HG02571 (cell line): ENCODE measurements around the gene COL19A1.
"Not testable (repeated sequence)": the region's sequence is repeated elsewhere in the genome, so short reads cannot be mapped to it uniquely, and the experiment has no call there.

ENCODE experiments used
- ATAC-seq: cut with Tn5 transposase; IDR thresholded peaks from one replicate; pipeline ENCODE4 v1.9.1; 2021; ENCODE audit warnings: mild to moderate bottlenecking, moderate library complexity; ENCODE audit not compliant: unreplicated experiment

COL19A1 gene

GRCh38 chr6:69894578-69895347 lies 28.4 kb downstream of the COL19A1 start:
- ATAC-seq, result no peak

GRCh38 chr6:69895396-69895795 lies 29.0 kb downstream of the COL19A1 start:
- ATAC-seq, result no peak

- ATAC-seq, result no peak
Observed at GRCh38 chr6:69900869-69901268, 34.5 kb downstream of the COL19A1 start.

GRCh38 chr6:69901361-69901760 lies 35.0 kb downstream of the COL19A1 start:
- no peak for ATAC-seq

GRCh38 chr6:69907981-69908498 lies 41.7 kb downstream of the COL19A1 start:
- no peak for ATAC-seq

GRCh38 chr6:69913361-69913760 lies 47.0 kb downstream of the COL19A1 start:
- ATAC-seq, result no peak

GRCh38 chr6:69914015-69914485 lies 47.7 kb downstream of the COL19A1 start:
- no peak for ATAC-seq

GRCh38 chr6:69915346-69915745 lies 49.0 kb downstream of the COL19A1 start:
- no peak for ATAC-seq

- no peak for ATAC-seq
Observed at GRCh38 chr6:69917834-69918233, 51.5 kb downstream of the COL19A1 start.

- no peak for ATAC-seq
Observed at GRCh38 chr6:69918813-69919475, 52.6 kb downstream of the COL19A1 start.

GRCh38 chr6:69921066-69921465 lies 54.7 kb downstream of the COL19A1 start:
- ATAC-seq, result not testable (repeated sequence)

- not testable (repeated sequence) for ATAC-seq
Observed at GRCh38 chr6:69921611-69922010, 55.3 kb downstream of the COL19A1 start.

- ATAC-seq, result no peak
Observed at GRCh38 chr6:69926745-69927144, 60.4 kb downstream of the COL19A1 start.

- no peak for ATAC-seq
Observed at GRCh38 chr6:69933239-69933638, 66.9 kb downstream of the COL19A1 start.

- no peak for ATAC-seq
Observed at GRCh38 chr6:69935079-69935478, 68.7 kb downstream of the COL19A1 start.

- ATAC-seq, result no peak
Observed at GRCh38 chr6:69936674-69937363, 70.5 kb downstream of the COL19A1 start.

GRCh38 chr6:69937402-69938136 lies 71.2 kb downstream of the COL19A1 start:
- ATAC-seq, result no peak

- ATAC-seq, result no peak
Observed at GRCh38 chr6:69942485-69942884, 76.1 kb downstream of the COL19A1 start.

GRCh38 chr6:69945192-69945591 lies 78.8 kb downstream of the COL19A1 start:
- no peak for ATAC-seq

GRCh38 chr6:69948479-69949114 lies 82.2 kb downstream of the COL19A1 start:
- ATAC-seq, result no peak
